ENCODE data around the gene LGR5. TPM values are rescaled to one million over a fixed set of nuclear protein-coding genes. Genes with fewer than 3 reads are reported as not detected.

Gene LGR5
- total RNA-seq, 4 donors from 2014 or later: under 0.01 to 34.5 (median 0.43) TPM

DNA sequence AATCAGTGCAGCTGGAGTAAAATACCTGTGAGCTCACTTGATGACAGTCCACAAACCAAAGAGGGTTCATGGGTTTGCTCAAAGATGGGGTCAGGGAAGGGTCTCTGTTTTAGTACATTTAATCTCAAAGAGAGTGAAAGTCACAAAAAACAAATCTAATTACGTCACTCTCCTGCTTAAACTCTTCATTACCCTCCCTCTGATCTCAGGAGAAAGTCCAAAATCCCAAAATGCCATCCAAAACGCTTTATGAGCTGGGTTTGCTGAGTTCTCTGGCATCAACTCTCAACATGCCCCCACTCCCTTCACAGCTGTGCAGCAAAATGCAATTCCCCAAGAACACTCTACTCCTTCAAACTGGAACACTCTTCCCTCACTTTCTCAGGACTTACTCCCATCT, 40.4 kb upstream of the LGR5 start:
- Histone ChIP-seq H3K9me3 (no peaks in the 10 kb centered on the region), H3K27me3 (no peaks in the 10 kb centered on the region), H3K4me3 (no peak overlapping the region), H3K4me1 (no peaks in the 10 kb centered on the region), H3K27ac (no peak overlapping the region), H3K36me3 (no peaks in the 10 kb centered on the region)
- intact Hi-C loops (cut with DNase I; ENCODE audit: low total_unique reads): no loop called here
- no peak for DNase-seq
- TF ChIP-seq, protein P1, sequence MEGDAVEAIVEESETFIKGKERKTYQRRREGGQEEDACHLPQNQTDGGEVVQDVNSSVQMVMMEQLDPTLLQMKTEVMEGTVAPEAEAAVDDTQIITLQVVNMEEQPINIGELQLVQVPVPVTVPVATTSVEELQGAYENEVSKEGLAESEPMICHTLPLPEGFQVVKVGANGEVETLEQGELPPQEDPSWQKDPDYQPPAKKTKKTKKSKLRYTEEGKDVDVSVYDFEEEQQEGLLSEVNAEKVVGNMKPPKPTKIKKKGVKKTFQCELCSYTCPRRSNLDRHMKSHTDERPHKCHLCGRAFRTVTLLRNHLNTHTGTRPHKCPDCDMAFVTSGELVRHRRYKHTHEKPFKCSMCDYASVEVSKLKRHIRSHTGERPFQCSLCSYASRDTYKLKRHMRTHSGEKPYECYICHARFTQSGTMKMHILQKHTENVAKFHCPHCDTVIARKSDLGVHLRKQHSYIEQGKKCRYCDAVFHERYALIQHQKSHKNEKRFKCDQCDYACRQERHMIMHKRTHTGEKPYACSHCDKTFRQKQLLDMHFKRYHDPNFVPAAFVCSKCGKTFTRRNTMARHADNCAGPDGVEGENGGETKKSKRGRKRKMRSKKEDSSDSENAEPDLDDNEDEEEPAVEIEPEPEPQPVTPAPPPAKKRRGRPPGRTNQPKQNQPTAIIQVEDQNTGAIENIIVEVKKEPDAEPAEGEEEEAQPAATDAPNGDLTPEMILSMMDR (IDR thresholded peaks at IDR 0.05): no peak
- TF ChIP-seq POLR2A (IDR thresholded peaks at IDR 0.05): no peak

DNA sequence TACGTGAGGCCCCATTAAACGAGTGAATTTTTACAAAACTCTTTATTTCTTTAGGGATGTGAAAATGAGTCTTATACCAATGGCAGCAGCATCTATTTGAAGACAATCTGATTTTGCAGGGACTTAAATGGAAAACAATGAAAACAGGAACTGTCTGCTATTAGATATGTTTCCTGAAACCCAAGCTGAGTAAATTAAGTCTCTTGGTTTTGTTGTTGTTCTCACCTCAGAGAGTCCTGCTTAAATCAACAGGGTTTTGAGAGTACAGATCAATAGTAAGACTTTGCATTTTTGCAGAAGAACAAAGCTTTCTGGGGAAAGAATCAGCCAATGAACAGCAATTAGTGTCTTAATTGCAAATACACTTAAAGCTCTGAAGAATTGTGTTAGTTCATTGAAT, 39.1 kb upstream of the LGR5 start:
- no peaks in the 10 kb centered on the region for H3K9me3 ChIP-seq
- no peak for TF ChIP-seq POLR2A (IDR thresholded peaks at IDR 0.05)
- TF ChIP-seq, protein P1 (IDR thresholded peaks at IDR 0.05): no peak
- H3K4me3 ChIP-seq: no peak overlapping the region
- intact Hi-C loops (cut with DNase I; ENCODE audit: low total_unique reads): no loop called here
- no peak overlapping the region for H3K27ac ChIP-seq
- no peaks in the 10 kb centered on the region for H3K36me3 ChIP-seq
- no peak for DNase-seq
- no peaks in the 10 kb centered on the region for H3K4me1 ChIP-seq
- no peaks in the 10 kb centered on the region for H3K27me3 ChIP-seq

DNA sequence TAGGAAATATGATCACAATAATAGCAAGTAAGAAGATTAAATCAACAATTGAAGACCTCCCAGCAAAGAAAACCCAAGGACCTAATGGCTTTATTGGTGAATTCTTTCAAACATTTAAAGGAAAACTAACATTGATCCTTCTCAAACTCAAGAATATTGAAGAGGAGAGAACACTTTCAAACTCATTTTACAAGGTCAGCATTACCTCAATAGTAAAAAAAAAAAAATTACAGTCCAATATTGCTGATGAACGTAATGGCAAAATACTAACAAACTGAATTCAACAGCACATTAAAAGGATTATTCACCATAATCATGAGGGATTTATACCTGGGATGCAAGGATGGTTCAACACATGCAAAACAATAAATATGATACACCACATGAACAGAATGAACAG, 33.7 kb upstream of the LGR5 start:
- Histone ChIP-seq H3K27me3 (no peaks in the 10 kb centered on the region), H3K4me1 (no peaks in the 10 kb centered on the region), H3K36me3 (no peaks in the 10 kb centered on the region), H3K9me3 (no peaks in the 10 kb centered on the region), H3K4me3 (no peak overlapping the region), H3K27ac (no peak overlapping the region)
- no peak for TF ChIP-seq POLR2A (IDR thresholded peaks at IDR 0.05)
- TF ChIP-seq, protein P1 (IDR thresholded peaks at IDR 0.05): no peak
- no peak for DNase-seq
- intact Hi-C loops (cut with DNase I; ENCODE audit: low total_unique reads): no loop called here

DNA sequence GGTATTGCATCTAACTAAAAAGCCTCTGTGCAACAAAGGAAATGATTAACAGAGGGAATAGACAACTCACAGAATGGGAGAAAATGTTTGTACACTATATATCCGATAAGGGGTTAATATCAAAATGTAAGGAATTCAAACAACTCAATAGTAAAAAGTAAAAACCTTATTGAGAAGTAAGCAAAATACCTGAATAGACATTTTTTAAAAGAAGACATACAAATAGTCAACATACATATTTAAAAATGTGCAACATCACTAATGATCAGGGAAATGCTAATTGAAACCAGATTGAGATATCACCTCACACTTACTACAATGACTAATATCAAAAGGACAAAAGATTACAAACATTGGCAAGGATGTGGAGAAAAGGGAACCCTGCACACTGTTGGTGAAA, 31.9 kb upstream of the LGR5 start:
- no peaks in the 10 kb centered on the region for H3K9me3 ChIP-seq
- intact Hi-C loops (cut with DNase I; ENCODE audit: low total_unique reads): no loop called here
- no peak overlapping the region for H3K4me3 ChIP-seq
- no peak overlapping the region for H3K27ac ChIP-seq
- no peak for TF ChIP-seq POLR2A (IDR thresholded peaks at IDR 0.05)
- TF ChIP-seq, protein P1 (IDR thresholded peaks at IDR 0.05): no peak
- DNase-seq: no peak
- no peaks in the 10 kb centered on the region for H3K36me3 ChIP-seq
- H3K4me1 ChIP-seq: no peaks in the 10 kb centered on the region
- no peaks in the 10 kb centered on the region for H3K27me3 ChIP-seq

DNA sequence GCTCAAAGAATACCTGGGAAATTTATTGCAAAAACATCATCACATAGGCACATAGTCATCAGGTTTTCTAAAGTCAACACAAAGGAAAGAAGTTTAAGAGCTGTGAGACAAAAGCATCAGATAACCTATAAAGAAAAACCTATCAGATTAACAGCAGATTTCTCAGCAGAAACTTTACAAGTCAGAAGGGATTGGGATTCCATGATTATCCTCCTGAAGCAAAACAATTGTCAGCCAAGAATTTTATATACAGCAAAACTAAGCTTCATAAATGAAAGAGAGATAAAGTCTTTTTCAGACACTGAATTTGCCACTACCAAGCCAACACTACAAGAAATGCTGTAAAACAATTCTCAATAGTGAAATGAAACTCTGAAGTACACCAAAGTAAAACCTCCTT, 28.8 kb upstream of the LGR5 start:
- no peaks in the 10 kb centered on the region for H3K9me3 ChIP-seq
- TF ChIP-seq POLR2A (IDR thresholded peaks at IDR 0.05): no peak
- TF ChIP-seq, protein P1 (IDR thresholded peaks at IDR 0.05): no peak
- intact Hi-C loops (cut with DNase I; ENCODE audit: low total_unique reads): no loop called here
- H3K4me1 ChIP-seq: no peaks in the 10 kb centered on the region
- DNase-seq: no peak
- no peaks in the 10 kb centered on the region for H3K27me3 ChIP-seq
- no peak overlapping the region for H3K27ac ChIP-seq
- no peak overlapping the region for H3K4me3 ChIP-seq
- H3K36me3 ChIP-seq: no peaks in the 10 kb centered on the region

Data from uterus (tissue), 4 donors.